K562 (cell line): ENCODE data around the gene C1QTNF5.

Source experiments
- KLF10 ChIP-seq: fragments of 250-450 bp; sonication (Bioruptor Pico); IDR thresholded peaks from 2 replicates; pipeline ENCODE4 v1.6.1; 2021; ENCODE audit warnings: matching md5 sums
- TF ChIP-seq, protein P1 (sequence below): sonication (generic); formaldehyde crosslinking; IDR thresholded peaks from 2 replicates; pipeline ENCODE4 v1.4.0; 2020; ENCODE audit warnings: mild to moderate bottlenecking, missing genetic modification reagents

DNA sequence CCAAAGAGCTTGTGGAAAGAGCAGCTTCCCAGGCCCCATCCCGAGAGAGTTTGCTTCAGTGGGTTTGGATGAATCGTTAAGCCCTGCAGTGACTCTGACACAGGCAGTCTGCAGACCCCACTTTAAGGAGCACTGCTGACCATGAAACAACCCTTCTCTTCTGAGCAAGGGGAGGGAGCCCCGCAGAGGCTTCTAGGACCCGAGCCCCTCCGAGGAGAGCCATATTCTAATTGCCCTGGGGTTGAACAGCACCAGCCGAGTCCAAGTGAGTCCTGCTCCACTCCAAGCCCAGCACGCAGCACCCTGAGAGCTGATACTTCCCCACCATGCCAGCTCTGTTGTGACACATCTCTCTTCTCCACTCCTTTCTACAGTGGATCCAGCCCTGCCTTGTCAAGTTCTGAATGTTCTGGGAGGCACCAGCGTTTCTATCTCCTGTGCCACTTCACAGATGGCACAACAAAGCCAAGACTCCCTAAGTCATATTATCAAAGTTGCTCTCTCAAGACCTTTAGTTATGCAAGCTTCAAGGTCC lies 30.5 kb upstream of the C1QTNF5 start:
- TF ChIP-seq KLF10 (CRISPR knock-in tag): no peak
- TF ChIP-seq, protein P1, sequence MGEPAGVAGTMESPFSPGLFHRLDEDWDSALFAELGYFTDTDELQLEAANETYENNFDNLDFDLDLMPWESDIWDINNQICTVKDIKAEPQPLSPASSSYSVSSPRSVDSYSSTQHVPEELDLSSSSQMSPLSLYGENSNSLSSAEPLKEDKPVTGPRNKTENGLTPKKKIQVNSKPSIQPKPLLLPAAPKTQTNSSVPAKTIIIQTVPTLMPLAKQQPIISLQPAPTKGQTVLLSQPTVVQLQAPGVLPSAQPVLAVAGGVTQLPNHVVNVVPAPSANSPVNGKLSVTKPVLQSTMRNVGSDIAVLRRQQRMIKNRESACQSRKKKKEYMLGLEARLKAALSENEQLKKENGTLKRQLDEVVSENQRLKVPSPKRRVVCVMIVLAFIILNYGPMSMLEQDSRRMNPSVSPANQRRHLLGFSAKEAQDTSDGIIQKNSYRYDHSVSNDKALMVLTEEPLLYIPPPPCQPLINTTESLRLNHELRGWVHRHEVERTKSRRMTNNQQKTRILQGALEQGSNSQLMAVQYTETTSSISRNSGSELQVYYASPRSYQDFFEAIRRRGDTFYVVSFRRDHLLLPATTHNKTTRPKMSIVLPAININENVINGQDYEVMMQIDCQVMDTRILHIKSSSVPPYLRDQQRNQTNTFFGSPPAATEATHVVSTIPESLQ (CRISPR knock-in tag): no peak
